H1 (cell line): ENCODE results near the gene GRAMD1B. TPM values are rescaled to one million over a fixed set of nuclear protein-coding genes. Genes with fewer than 3 reads are reported as not detected.

Source experiments
- CTCF ChIA-PET: fragments of 300-600 bp; sonication (Branson Sonifier 250); formaldehyde crosslinking; loops from one replicate; lab custom pipeline; 2021; ENCODE audit not compliant: partially characterized antibody; lab: Charles Lee
- POLR2A ChIA-PET: fragments of 300-600 bp; sonication (Branson Sonifier 250); formaldehyde crosslinking; loops from one replicate; lab custom pipeline; 2021; ENCODE audit warnings: inconsistent platforms; ENCODE audit not compliant: partially characterized antibody; lab: Charles Lee
- DNase-seq, 2 experiments: peaks; one replicate each; pipeline versions ENCODE4 v3.0.0 to v3.0.0-alpha.2; 2010 to 2022; ENCODE audit warnings: low spot score in 2 of 2, low read depth in 1 of 2, mixed read lengths in 1 of 2
- FAIRE-seq: peaks from 2 replicates; lab custom pipeline; 2011; peaks lifted over from hg19 to GRCh38; lab: Jason Lieb, UNC
- H2AFZ ChIP-seq: 2 replicates; pipeline ENCODE4 v1.8.1; 2012; ENCODE audit warnings: low read length, inconsistent platforms
- H2AK5ac ChIP-seq: 2 replicates; pipeline ENCODE4 v1.6.1; 2013; ENCODE audit warnings: low read depth, low read length
- H2BK120ac ChIP-seq: replicated peaks from 2 replicates; pipeline ENCODE3; 2013; ENCODE audit warnings: low read depth, low read length, inconsistent platforms
- H2BK12ac ChIP-seq: 2 replicates; pipeline ENCODE4 v1.6.1; 2013; ENCODE audit warnings: low read depth, low read length
- H2BK15ac ChIP-seq: 2 replicates; pipeline ENCODE4 v1.6.1; 2013; ENCODE audit warnings: low read length
- H2BK20ac ChIP-seq: 2 replicates; pipeline ENCODE4 v1.6.1; 2013; ENCODE audit warnings: low read length
- H2BK5ac ChIP-seq: 2 replicates; pipeline ENCODE4 v1.6.1; 2013; ENCODE audit warnings: low read depth, low read length
- H3K14ac ChIP-seq: 2 replicates; pipeline ENCODE4 v1.6.1; 2013; ENCODE audit warnings: inconsistent platforms; ENCODE audit not compliant: insufficient read length
- H3K18ac ChIP-seq: 2 replicates; pipeline ENCODE4 v1.6.1; 2013; ENCODE audit warnings: low read length; ENCODE audit errors: extremely low read depth
- H3K23ac ChIP-seq: 2 replicates; pipeline ENCODE4 v1.6.1; 2013; ENCODE audit warnings: inconsistent platforms; ENCODE audit not compliant: insufficient read length
- H3K23me2 ChIP-seq: 2 replicates; pipeline ENCODE4 v1.6.1; 2013; ENCODE audit warnings: low read depth, low read length
- H3K27ac ChIP-seq: 2 replicates; pipeline ENCODE4 v1.6.1; 2011; ENCODE audit warnings: low read depth, low read length, inconsistent platforms
- H3K27me3 ChIP-seq, 4 experiments: replicated peaks in 1 of 4; 1 replicate in 1 of 4; 2 replicates in 3 of 4; pipeline versions ENCODE4 v1.6.1 to v1.8.1; 2011 to 2013; ENCODE audit warnings: low read length in 3 of 4, mild to moderate bottlenecking in 3 of 4, inconsistent platforms in 2 of 4, mixed read lengths in 2 of 4, moderate library complexity in 1 of 4; ENCODE audit not compliant: control insufficient read depth in 3 of 4, insufficient read depth in 3 of 4; ENCODE audit errors: extremely low read depth in 1 of 4
- H3K36me3 ChIP-seq, 4 experiments: 2 replicates each; pipeline versions ENCODE4 v1.6.1 to v1.8.1; 2011 to 2013; ENCODE audit warnings: mild to moderate bottlenecking in 4 of 4, low read length in 3 of 4, moderate library complexity in 2 of 4, control low read depth in 1 of 4, inconsistent platforms in 1 of 4; ENCODE audit not compliant: insufficient read depth in 4 of 4, control insufficient read depth in 2 of 4
- H3K4ac ChIP-seq: replicated peaks from 2 replicates; pipeline ENCODE3; 2013; ENCODE audit warnings: low read length, low read depth, mixed read lengths, inconsistent platforms; ENCODE audit not compliant: insufficient read length
- H3K4me1 ChIP-seq, 4 experiments: replicated peaks in 1 of 4; 1 replicate in 1 of 4; 2 replicates in 3 of 4; pipeline versions ENCODE4 v1.6.1 to v1.8.1; 2011 to 2013; ENCODE audit warnings: low read length in 3 of 4, inconsistent platforms in 2 of 4, mixed read lengths in 1 of 4; ENCODE audit not compliant: insufficient read depth in 4 of 4, control insufficient read depth in 3 of 4
- H3K4me2 ChIP-seq, 2 experiments: 2 replicates each; pipeline versions ENCODE4 v1.6.1 to v1.8.1; 2011 to 2013; ENCODE audit warnings: low read depth in 2 of 2, low read length in 2 of 2, control low read depth in 1 of 2, inconsistent platforms in 1 of 2, mild to moderate bottlenecking in 1 of 2; ENCODE audit not compliant: insufficient read depth in 1 of 2
- H3K4me3 ChIP-seq, 4 experiments: fragments of 200-600, 300-600 bp in 1 of 4; sonication (generic), shearing (Covaris generic), sonication (Bioruptor Twin) in 1 of 4; 2 replicates each; pipeline versions ENCODE4 v1.5.1 to v1.8.1; 2011 to 2016; ENCODE audit warnings: low read length in 4 of 4, low read depth in 3 of 4, control low read depth in 2 of 4, inconsistent platforms in 2 of 4, mild to moderate bottlenecking in 2 of 4, mixed read lengths in 1 of 4, moderate library complexity in 1 of 4; ENCODE audit not compliant: insufficient read depth in 2 of 4; ENCODE audit errors: extremely low read depth in 1 of 4
- H3K56ac ChIP-seq: replicated peaks from 2 replicates; pipeline ENCODE3; 2013; ENCODE audit warnings: low read depth, mild to moderate bottlenecking, mixed read lengths, low read length, inconsistent platforms; ENCODE audit not compliant: insufficient read length
- H3K79me1 ChIP-seq: 2 replicates; pipeline ENCODE4 v1.6.1; 2013; ENCODE audit warnings: low read depth, low read length, control low read depth
- H3K79me2 ChIP-seq, 2 experiments: 2 replicates each; pipeline versions ENCODE4 v1.6.1 to v1.8.1; 2012 to 2013; ENCODE audit warnings: low read length in 2 of 2, mild to moderate bottlenecking in 2 of 2, inconsistent platforms in 1 of 2; ENCODE audit not compliant: insufficient read depth in 2 of 2, control insufficient read depth in 1 of 2
- H3K9ac ChIP-seq, 4 experiments: replicated peaks in 1 of 4; 1 replicate in 1 of 4; 2 replicates in 3 of 4; pipeline versions ENCODE4 v1.6.1 to v1.8.1; 2011 to 2013; ENCODE audit warnings: low read depth in 3 of 4, low read length in 3 of 4, control low read depth in 2 of 4, mild to moderate bottlenecking in 2 of 4, moderate library complexity in 2 of 4, inconsistent platforms in 1 of 4; ENCODE audit errors: extremely low read depth in 1 of 4
- H3K9me3 ChIP-seq, 2 experiments: 2 replicates each; pipeline versions ENCODE4 v1.6.1 to v1.8.1; 2012 to 2013; ENCODE audit warnings: mild to moderate bottlenecking in 2 of 2, moderate library complexity in 2 of 2, control low read depth in 1 of 2, inconsistent platforms in 1 of 2, low read depth in 1 of 2, low read length in 1 of 2, mixed read lengths in 1 of 2; ENCODE audit not compliant: insufficient read depth in 2 of 2
- H4K20me1 ChIP-seq, 2 experiments: replicated peaks in 1 of 2; 2 replicates each; pipeline versions ENCODE3 to v1.8.1; 2011 to 2013; ENCODE audit warnings: inconsistent platforms in 2 of 2, low read length in 2 of 2, mild to moderate bottlenecking in 1 of 2; ENCODE audit not compliant: insufficient read depth in 2 of 2, control insufficient read depth in 1 of 2
- H4K5ac ChIP-seq: 2 replicates; pipeline ENCODE4 v1.6.1; 2013; ENCODE audit warnings: low read length, low read depth, mixed read lengths, inconsistent platforms; ENCODE audit not compliant: insufficient read length
- H4K8ac ChIP-seq: 2 replicates; pipeline ENCODE4 v1.8.0; 2013; ENCODE audit warnings: mild to moderate bottlenecking, moderate library complexity, low read length, inconsistent platforms; ENCODE audit not compliant: insufficient read depth; ENCODE audit errors: extremely low read depth
- H4K91ac ChIP-seq: replicated peaks from 2 replicates; pipeline ENCODE3; 2013; ENCODE audit warnings: low read length, mixed read lengths, inconsistent platforms; ENCODE audit not compliant: insufficient read length
- EGR1 ChIP-seq: IDR thresholded peaks from 2 replicates; pipeline ENCODE4 v1.6.1; 2011; ENCODE audit warnings: low read depth, low read length, borderline replicate concordance
- polyA plus RNA-seq, 7 experiments: library from polyadenylated mRNA; depleted of rRNA in 3 of 7; stranded (reverse) in 5 of 7; unstranded in 2 of 7; fragments of >200 nt in 5 of 7; fragments of 200-250 nt in 2 of 7; gene quantifications; 1 replicate in 5 of 7; 2 replicates in 1 of 7; 4 replicates in 1 of 7; pipeline versions ENCODE4 v1.2.1 to v1.2.3, GENCODE V29; 2011 to 2013; ENCODE audit warnings: missing spikeins in 2 of 7, mixed read lengths in 2 of 7
- total RNA-seq: library from RNA; stranded (reverse); fragmentation: NEBNext Ultra II Directional; extraction: Animal tissue kit (Norgen Biotek cat#: 25700); gene quantifications from 2 replicates; pipeline ENCODE4 v1.2.1, GENCODE V29; 2021

Gene GRAMD1B
- total and polyA plus RNA-seq, 2 of the 8 experiments (the other 6 are each of a cell fraction or from before 2014, with no cell fraction given): 10.1 to 21.2 TPM

GRCh38 chr11:123449436-123449835 is 19.4 kb downstream of the GRAMD1B start:
- CTCF ChIA-PET: interaction anchor here (0.7 kb wide), 1 partner anchor 26 kb away, joined by 3 read pairs; no protein-coding TSS in a partner anchor
- H3K36me3 ChIP-seq: peaks cover 0 to 2% (median 0%) of the 10 kb centered on the region in 4 experiments; a peak in 1 of 8 replicates

More at GRCh38 chr11:123449436-123449835, 19.4 kb downstream of the GRAMD1B start:
- Histone ChIP-seq H3K23me2 (no peaks in the 10 kb centered on the region), H2BK15ac (no peak overlapping the region), H3K79me2 (no peaks in the 10 kb centered on the region), H4K91ac (no peak overlapping the region), H2AK5ac (no peak overlapping the region), H3K56ac (no peak overlapping the region), H3K4me1 (peaks cover 0 to 9% (median 5%) of the 10 kb centered on the region in 4 experiments; a peak in 4 of 7 replicates), H3K18ac (no peak overlapping the region; the same call in 1 of the 2 replicates), H2BK12ac (no peak overlapping the region), H3K27ac (no peak overlapping the region), H2BK5ac (no peak overlapping the region), H3K4ac (no peak overlapping the region), H2BK20ac (no peak overlapping the region), H3K9ac (no peak overlapping the region), H3K4me2 (no peak overlapping the region), H2AFZ (no peak overlapping the region), H3K9me3 (no peaks in the 10 kb centered on the region), H3K27me3 (no peaks in the 10 kb centered on the region), H3K4me3 (no peak overlapping the region), H3K79me1 (no peaks in the 10 kb centered on the region), H2BK120ac (no peak overlapping the region), H3K14ac (no peak overlapping the region), H4K5ac (no peak overlapping the region), H4K8ac (no peak overlapping the region), H3K23ac (no peak overlapping the region), H4K20me1 (no peaks in the 10 kb centered on the region)
- FAIRE-seq: no peak
- TF ChIP-seq EGR1: no peak
- no peak for DNase-seq
- POLR2A ChIA-PET: no interaction called here
